HG03521 (cell line): ENCODE results near the gene RGS8.
"Not testable (repeated sequence)": the region's sequence is repeated elsewhere in the genome, so short reads cannot be mapped to it uniquely, and the experiment has no call there.

Experiments
- ATAC-seq: cut with Tn5 transposase; IDR thresholded peaks from one replicate; pipeline ENCODE4 v1.9.1; 2021; ENCODE audit warnings: mild to moderate bottlenecking, moderate library complexity; ENCODE audit not compliant: unreplicated experiment

RGS8 gene

GRCh38 chr1:182703539-182703938 lies 19.2 kb upstream of the RGS8 start:
- ATAC-seq = no peak

- ATAC-seq = no peak
Observed at GRCh38 chr1:182702826-182703524, 18.6 kb upstream of the RGS8 start.

- no peak for ATAC-seq
Observed at GRCh38 chr1:182700351-182700709, 15.9 kb upstream of the RGS8 start.

- no peak for ATAC-seq
Observed at GRCh38 chr1:182699393-182700350, 15.3 kb upstream of the RGS8 start.

- ATAC-seq = no peak
Observed at GRCh38 chr1:182698971-182699370, 14.6 kb upstream of the RGS8 start.

GRCh38 chr1:182693139-182693538 lies 8.8 kb upstream of the RGS8 start:
- not testable (repeated sequence) for ATAC-seq

- ATAC-seq = no peak
Observed at GRCh38 chr1:182690886-182691443, 6.6 kb upstream of the RGS8 start.

GRCh38 chr1:182688436-182689205 lies 4.2 kb upstream of the RGS8 start:
- ATAC-seq = no peak

- no peak for ATAC-seq
Observed at GRCh38 chr1:182687361-182687760, 3.0 kb upstream of the RGS8 start.

GRCh38 chr1:182686446-182686845 lies 2.1 kb upstream of the RGS8 start:
- no peak for ATAC-seq

- ATAC-seq = no peak
Observed at GRCh38 chr1:182685215-182685614, 828 bp upstream of the RGS8 start.

- ATAC-seq = no peak
Observed at GRCh38 chr1:182682898-182683501, 1.4 kb downstream of the RGS8 start.

GRCh38 chr1:182682406-182682805 lies 2.0 kb downstream of the RGS8 start:
- ATAC-seq = no peak

- ATAC-seq = no peak
Observed at GRCh38 chr1:182681568-182681912, 2.8 kb downstream of the RGS8 start.

GRCh38 chr1:182680901-182681567 lies 3.4 kb downstream of the RGS8 start:
- no peak for ATAC-seq

GRCh38 chr1:182680408-182680807 lies 4.0 kb downstream of the RGS8 start:
- no peak for ATAC-seq

GRCh38 chr1:182679684-182680083 lies 4.7 kb downstream of the RGS8 start:
- no peak for ATAC-seq

GRCh38 chr1:182677397-182678098 lies 6.8 kb downstream of the RGS8 start:
- ATAC-seq = peak; percentile 70

- ATAC-seq = no peak
Observed at GRCh38 chr1:182676274-182676673, 8.1 kb downstream of the RGS8 start.
